C4-2B (cell line): ENCODE measurements around the gene LAMB2.

Source experiments
- ZFX ChIP-seq: fragments of 450-650 bp; IDR thresholded peaks from 2 replicates; pipeline ENCODE4 v1.6.1; 2017
- TF ChIP-seq, protein P1 (sequence below): fragments of 450-650 bp; conservative IDR thresholded peaks from 2 replicates; pipeline ENCODE4 v1.5.1; 2017; ENCODE audit warnings: mild to moderate bottlenecking

DNA sequence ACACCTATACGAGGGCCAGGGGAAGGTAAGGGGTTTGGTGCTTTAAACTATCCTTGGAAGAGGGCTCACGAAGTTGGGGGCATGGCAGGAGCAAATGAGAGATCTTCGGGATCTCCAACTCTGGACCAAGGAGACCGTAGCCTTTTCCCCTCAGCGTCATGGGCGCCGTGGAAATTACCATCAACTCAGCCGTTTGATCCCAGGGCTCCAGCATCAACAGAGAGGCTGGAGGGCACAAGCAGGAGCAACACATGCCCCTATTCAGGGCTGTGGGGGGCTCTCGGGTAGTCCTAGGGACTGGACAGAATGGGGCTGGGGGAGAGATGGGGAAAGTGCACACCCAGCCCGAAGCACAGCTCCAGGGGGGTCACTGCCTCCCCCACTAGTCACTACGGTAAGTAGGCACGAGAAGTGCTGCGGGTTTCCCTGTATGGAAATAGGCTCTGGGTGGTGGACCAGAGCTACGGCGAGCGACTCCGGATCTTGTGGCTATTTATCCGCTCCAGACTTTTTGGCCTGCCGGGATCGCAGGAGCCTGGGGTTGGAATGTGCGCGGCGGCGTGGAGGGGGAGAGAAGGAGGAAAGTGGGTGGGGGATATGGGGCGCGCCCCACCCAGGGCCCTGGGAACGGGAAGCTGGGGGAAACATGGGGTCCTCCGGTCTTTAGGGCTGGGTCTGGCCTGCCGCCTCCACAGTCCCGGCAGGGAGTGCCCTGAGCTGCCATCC, 539 bp upstream of the LAMB2 start:
- TF ChIP-seq, protein P1, sequence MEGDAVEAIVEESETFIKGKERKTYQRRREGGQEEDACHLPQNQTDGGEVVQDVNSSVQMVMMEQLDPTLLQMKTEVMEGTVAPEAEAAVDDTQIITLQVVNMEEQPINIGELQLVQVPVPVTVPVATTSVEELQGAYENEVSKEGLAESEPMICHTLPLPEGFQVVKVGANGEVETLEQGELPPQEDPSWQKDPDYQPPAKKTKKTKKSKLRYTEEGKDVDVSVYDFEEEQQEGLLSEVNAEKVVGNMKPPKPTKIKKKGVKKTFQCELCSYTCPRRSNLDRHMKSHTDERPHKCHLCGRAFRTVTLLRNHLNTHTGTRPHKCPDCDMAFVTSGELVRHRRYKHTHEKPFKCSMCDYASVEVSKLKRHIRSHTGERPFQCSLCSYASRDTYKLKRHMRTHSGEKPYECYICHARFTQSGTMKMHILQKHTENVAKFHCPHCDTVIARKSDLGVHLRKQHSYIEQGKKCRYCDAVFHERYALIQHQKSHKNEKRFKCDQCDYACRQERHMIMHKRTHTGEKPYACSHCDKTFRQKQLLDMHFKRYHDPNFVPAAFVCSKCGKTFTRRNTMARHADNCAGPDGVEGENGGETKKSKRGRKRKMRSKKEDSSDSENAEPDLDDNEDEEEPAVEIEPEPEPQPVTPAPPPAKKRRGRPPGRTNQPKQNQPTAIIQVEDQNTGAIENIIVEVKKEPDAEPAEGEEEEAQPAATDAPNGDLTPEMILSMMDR, result no peak
- no peak for TF ChIP-seq ZFX
